ENCODE measurements around the gene PML. TPM values are rescaled to one million over a fixed set of nuclear protein-coding genes. Genes with fewer than 3 reads are reported as not detected.

Gene PML
- total and polyA plus RNA-seq, 2 experiments from 2014 or later, result 15.7 to 29.9 TPM

GRCh38 chr15:73978896-73979295 lies 15.6 kb upstream of the PML start:
- Histone ChIP-seq H3K27ac (no peak overlapping the region), H4K20me1 (ENCODE audit: insufficient read depth, poor library complexity, severe bottlenecking) (no peaks in the 10 kb centered on the region), H3K9me3 (ENCODE audit: low read depth) (no peaks in the 10 kb centered on the region), H3K4me2 (no peak overlapping the region), H3K27me3 (no peaks in the 10 kb centered on the region), H3K79me2 (no peaks in the 10 kb centered on the region), H3K4me3 (no peak overlapping the region), H3K4me1 (ENCODE audit: insufficient read depth) (peaks cover 27% of the 10 kb centered on the region), H2AFZ (no peak overlapping the region), H3K9me2 (replicated peaks; ENCODE audit: insufficient read depth) (no peaks in the 10 kb centered on the region), H3K36me3 (replicated peaks; ENCODE audit: insufficient read depth, low read depth) (no peaks in the 10 kb centered on the region)
- TF ChIP-seq EZH2 (IDR thresholded peaks at IDR 0.05; ENCODE audit: borderline replicate concordance) (no peak), CTCF (IDR thresholded peaks at IDR 0.05; ENCODE audit: poor library complexity) (no peak), EZH2phosphoT487 (IDR thresholded peaks at IDR 0.05; ENCODE audit: low read depth, severe bottlenecking, unreplicated experiment) (no peak)
- no peak for DNase-seq (ENCODE audit: low spot score)
- WGBS (ENCODE audit: low lambda C conversion rate, missing lambda C conversion rate), result 90% methylated on average over 3 of the region's 3 CpGs

- no peaks in the 10 kb centered on the region for H3K79me2 ChIP-seq
- H3K9me2 ChIP-seq (replicated peaks; ENCODE audit: insufficient read depth), result no peaks in the 10 kb centered on the region
- H3K4me3 ChIP-seq, result no peak overlapping the region
- no peak overlapping the region for H3K4me2 ChIP-seq
- TF ChIP-seq EZH2phosphoT487 (IDR thresholded peaks at IDR 0.05; ENCODE audit: low read depth, severe bottlenecking, unreplicated experiment) (no peak), CTCF (IDR thresholded peaks at IDR 0.05; ENCODE audit: poor library complexity) (no peak), EZH2 (IDR thresholded peaks at IDR 0.05; ENCODE audit: borderline replicate concordance) (no peak)
- H3K27ac ChIP-seq, result no peak overlapping the region
- 67% methylated on average over 1 of the region's 1 CpG for WGBS (ENCODE audit: low lambda C conversion rate, missing lambda C conversion rate)
- H3K27me3 ChIP-seq, result no peaks in the 10 kb centered on the region
- H2AFZ ChIP-seq, result no peak overlapping the region
- no peaks in the 10 kb centered on the region for H4K20me1 ChIP-seq (ENCODE audit: insufficient read depth, poor library complexity, severe bottlenecking)
- H3K4me1 ChIP-seq (ENCODE audit: insufficient read depth), result peaks cover 34% of the 10 kb centered on the region
- H3K36me3 ChIP-seq (replicated peaks; ENCODE audit: insufficient read depth, low read depth), result no peaks in the 10 kb centered on the region
- no peak for DNase-seq (ENCODE audit: low spot score)
- no peaks in the 10 kb centered on the region for H3K9me3 ChIP-seq (ENCODE audit: low read depth)
These were observed 14.9 kb upstream of the PML start for GRCh38 chr15:73979636-73980035.

- Histone ChIP-seq H3K4me2 (peak overlapping the region; percentile 72), H3K9me2 (replicated peaks; ENCODE audit: insufficient read depth) (no peaks in the 10 kb centered on the region), H3K9me3 (ENCODE audit: low read depth) (no peaks in the 10 kb centered on the region), H3K27ac (peak overlapping the region; percentile 98), H3K36me3 (replicated peaks; ENCODE audit: insufficient read depth, low read depth) (no peaks in the 10 kb centered on the region), H3K79me2 (no peaks in the 10 kb centered on the region), H3K4me1 (ENCODE audit: insufficient read depth) (peaks cover 39% of the 10 kb centered on the region), H4K20me1 (ENCODE audit: insufficient read depth, poor library complexity, severe bottlenecking) (no peaks in the 10 kb centered on the region), H2AFZ (no peak overlapping the region), H3K27me3 (no peaks in the 10 kb centered on the region), H3K4me3 (no peak overlapping the region)
- DNase-seq (ENCODE audit: low spot score), result no peak
- TF ChIP-seq EZH2phosphoT487 (IDR thresholded peaks at IDR 0.05; ENCODE audit: low read depth, severe bottlenecking, unreplicated experiment), result no peak
- no peak for TF ChIP-seq EZH2 (IDR thresholded peaks at IDR 0.05; ENCODE audit: borderline replicate concordance)
- TF ChIP-seq CTCF (IDR thresholded peaks at IDR 0.05; ENCODE audit: poor library complexity), result no peak
- WGBS (ENCODE audit: low lambda C conversion rate, missing lambda C conversion rate), result 85% methylated on average over 5 of the region's 5 CpGs
These were observed 12.7 kb upstream of the PML start for GRCh38 chr15:73981761-73982221.

All from hepatocyte (in vitro differentiated cells).